ENCODE measurements around the gene TMEM234.

The TMEM234 gene

GRCh38 chr1:32239337-32239736 lies 17.2 kb upstream of the TMEM234 start:
- H3K4me3 ChIP-seq (replicated peaks in 1 of 2; ENCODE audit: low read depth in 2 of 2, low read length in 2 of 2) = no peak overlapping the region
- no peak for TF ChIP-seq CTCF (IDR thresholded peaks at IDR 0.05; ENCODE audit: low read depth, low read length)
- DNase-seq (ENCODE audit: low read depth in 2 of 2) = no peak

GRCh38 chr1:32234792-32235191 lies 12.6 kb upstream of the TMEM234 start:
- TF ChIP-seq CTCF (IDR thresholded peaks at IDR 0.05; ENCODE audit: low read depth, low read length) = no peak

GRCh38 chr1:32232558-32233304 lies 10.6 kb upstream of the TMEM234 start:
- H3K4me3 ChIP-seq (replicated peaks in 1 of 2; ENCODE audit: low read depth in 2 of 2, low read length in 2 of 2) = no peak overlapping the region
- DNase-seq (ENCODE audit: low read depth in 2 of 2) = no peak
- TF ChIP-seq CTCF (IDR thresholded peaks at IDR 0.05; ENCODE audit: low read depth, low read length) = no peak

More at GRCh38 chr1:32234792-32235191, 12.6 kb upstream of the TMEM234 start:
- H3K4me3 ChIP-seq (replicated peaks in 1 of 2; ENCODE audit: low read depth in 2 of 2, low read length in 2 of 2) = no peak overlapping the region
- no peak for DNase-seq (ENCODE audit: low read depth in 2 of 2)

- TF ChIP-seq CTCF (IDR thresholded peaks at IDR 0.05; ENCODE audit: low read depth, low read length) = no peak
- DNase-seq (ENCODE audit: low read depth in 2 of 2) = no peak
- no peak overlapping the region for H3K4me3 ChIP-seq (replicated peaks in 1 of 2; ENCODE audit: low read depth in 2 of 2, low read length in 2 of 2)
Measured at GRCh38 chr1:32231843-32232432, 9.8 kb upstream of the TMEM234 start.

GRCh38 chr1:32228771-32229170 lies 6.6 kb upstream of the TMEM234 start:
- TF ChIP-seq CTCF (IDR thresholded peaks at IDR 0.05; ENCODE audit: low read depth, low read length) = no peak
- no peak for DNase-seq (ENCODE audit: low read depth in 2 of 2)
- H3K4me3 ChIP-seq (replicated peaks in 1 of 2; ENCODE audit: low read depth in 2 of 2, low read length in 2 of 2) = no peak overlapping the region

- no peak for DNase-seq (ENCODE audit: low read depth in 2 of 2)
- TF ChIP-seq CTCF (IDR thresholded peaks at IDR 0.05; ENCODE audit: low read depth, low read length) = no peak
- no peak overlapping the region for H3K4me3 ChIP-seq (replicated peaks in 1 of 2; ENCODE audit: low read depth in 2 of 2, low read length in 2 of 2)
Measured at GRCh38 chr1:32224285-32224684, 2.1 kb upstream of the TMEM234 start.

All from cardiac fibroblast (primary cell).